Activated CD4-positive, alpha-beta T cell treated with anti-CD3 and anti-CD28 coated beads, Interleukin-2, Interleukin-4, amounts not matched to agents 100 ng/mL and 50 ng/mL, durations not matched to agents 16 hours and 8 hours (primary cell): ENCODE measurements around the gene MAP4K4.

Experiments
- DNase-seq: peaks from one replicate; pipeline ENCODE4 v3.0.0-alpha.2; 2020; ENCODE audit warnings: low spot score

The MAP4K4 gene

DNA sequence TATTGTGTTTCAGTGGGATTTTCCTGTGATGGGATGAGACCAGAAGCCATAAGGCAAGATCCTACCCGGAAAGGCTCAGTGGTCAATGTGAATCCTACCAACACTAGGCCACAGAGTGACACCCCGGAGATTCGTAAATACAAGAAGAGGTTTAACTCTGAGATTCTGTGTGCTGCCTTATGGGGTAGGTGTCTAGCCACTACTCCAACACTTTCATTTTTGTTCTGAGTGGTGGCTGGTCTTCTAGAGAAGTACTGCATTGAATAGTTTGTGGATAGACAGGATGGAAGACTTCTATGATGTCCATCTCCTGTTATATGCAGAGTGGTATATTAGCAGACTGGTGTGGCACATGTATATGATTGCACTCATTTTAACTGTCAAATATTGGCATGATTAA, 176.6 kb downstream of the MAP4K4 start:
- DNase-seq: peak; percentile 62

DNA sequence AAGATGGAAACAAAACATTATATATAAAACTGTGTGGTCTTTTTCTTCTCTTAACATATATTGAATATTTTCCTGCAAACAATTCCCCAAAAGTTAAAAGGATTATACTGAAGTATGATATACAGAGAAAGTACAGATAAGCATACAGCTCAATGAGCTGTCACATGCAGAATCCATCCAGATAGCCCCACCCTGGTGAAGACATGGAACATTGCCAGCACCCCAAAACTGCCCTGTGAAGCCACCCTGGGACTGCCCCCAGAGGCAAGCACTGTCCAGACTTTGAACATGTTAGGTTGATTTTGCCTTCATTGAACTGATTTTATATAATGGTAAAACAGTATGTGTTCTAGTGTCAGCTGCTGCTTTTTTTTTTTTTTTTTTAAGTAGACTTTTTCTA, 182.0 kb downstream of the MAP4K4 start:
- no peak for DNase-seq

DNA sequence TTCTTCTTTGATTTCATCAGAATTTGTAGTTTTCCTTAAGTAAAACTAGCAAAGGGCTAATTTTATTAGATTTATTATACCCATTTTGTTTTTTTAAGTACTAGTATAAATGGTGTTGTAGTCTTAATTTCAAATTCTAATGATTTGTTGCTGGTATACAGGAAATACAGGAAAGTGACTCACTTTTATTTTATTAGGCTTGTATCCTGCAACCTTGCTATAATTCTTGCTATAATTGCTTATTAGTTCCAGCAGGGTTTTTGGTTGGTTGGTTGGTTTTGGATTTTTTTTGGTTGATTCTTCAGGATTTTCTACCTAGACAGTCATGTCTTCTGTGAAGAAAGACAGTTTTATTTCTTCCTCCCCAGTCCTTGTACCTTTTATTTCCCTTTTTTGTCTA, 183.6 kb downstream of the MAP4K4 start:
- DNase-seq: no peak

DNA sequence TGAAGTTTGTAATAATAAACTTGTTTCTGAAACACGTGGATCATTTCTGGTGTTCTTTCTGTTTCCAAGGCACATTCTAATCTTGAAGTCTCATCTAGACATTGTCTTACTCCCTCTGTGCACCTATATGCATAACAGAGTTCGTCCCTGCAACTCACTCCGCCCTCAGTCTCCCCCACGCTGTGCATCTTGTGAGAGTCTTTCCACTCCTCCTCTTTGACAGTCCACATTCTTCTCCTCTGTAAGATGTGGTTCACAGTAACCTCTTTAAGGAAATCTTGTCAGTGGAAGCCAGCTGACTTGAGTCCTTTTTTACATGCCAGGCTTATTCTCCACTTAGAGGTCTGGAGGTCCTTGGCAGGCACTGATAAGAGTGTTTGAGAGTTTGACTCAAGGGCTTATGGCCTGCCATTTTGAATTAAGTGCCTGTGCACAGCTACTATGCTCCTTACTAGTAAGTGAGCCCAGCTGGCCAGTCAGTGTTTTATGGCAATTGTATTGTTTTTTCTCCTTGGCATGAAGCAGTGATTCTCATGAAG, 185.3 kb downstream of the MAP4K4 start:
- no peak for DNase-seq

DNA sequence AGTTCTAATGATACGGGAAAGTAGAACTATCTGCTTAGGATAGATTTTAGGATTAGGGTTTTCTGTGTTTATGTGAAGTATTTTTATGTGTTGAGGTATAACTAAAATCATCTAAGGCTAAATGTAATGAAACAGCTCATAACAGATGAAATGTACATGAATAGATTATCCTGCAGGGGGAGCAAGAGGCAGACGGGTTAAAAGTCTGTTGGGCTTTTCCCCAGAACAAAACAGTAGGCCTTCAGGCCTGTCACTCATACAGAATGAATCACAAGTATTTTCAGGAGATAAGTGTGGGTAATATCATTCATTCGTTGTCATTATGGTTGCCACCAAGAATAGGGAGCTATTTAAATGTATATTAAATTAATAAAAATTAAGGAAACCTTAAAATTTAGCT, 186.4 kb downstream of the MAP4K4 start:
- DNase-seq: peak; percentile 69

DNA sequence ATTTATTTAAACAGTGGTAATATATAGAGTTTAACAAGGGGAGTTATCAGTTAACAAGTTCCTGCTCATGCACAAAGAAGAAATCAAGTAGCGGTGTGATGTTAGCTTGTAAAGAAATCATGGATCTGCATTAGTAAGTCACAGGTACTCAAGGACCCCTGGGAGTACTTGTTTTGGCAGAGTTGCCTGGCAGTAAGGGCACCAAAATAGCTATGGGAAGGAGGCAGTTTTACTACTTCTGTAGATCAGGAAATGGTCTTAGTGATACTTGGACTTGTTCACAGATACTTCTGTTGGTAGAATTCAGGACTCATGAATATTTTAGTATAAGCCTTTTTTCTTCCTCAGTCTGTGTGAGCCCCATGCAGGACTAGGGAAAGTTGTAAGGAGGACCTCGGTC, 186.9 kb downstream of the MAP4K4 start:
- no peak for DNase-seq

DNA sequence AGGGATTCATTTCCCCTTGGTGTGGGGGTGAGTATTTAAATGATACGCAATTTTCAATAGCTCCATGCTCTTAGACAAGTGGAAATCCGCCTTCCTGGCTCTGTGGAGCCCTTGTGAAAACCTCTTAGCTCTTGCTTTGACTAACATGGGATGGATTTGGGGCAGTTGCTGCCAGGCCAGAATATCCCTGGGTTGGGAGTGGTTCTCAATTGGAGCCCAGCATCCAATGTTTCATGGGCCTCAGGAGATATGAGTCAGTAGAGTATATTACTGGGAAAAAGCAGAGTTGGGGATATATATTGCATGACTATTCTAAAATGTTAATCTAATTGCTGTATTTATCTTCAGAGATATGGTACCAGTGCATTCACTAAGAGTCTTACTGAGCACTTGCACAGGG, 189.8 kb downstream of the MAP4K4 start:
- DNase-seq: no peak

DNA sequence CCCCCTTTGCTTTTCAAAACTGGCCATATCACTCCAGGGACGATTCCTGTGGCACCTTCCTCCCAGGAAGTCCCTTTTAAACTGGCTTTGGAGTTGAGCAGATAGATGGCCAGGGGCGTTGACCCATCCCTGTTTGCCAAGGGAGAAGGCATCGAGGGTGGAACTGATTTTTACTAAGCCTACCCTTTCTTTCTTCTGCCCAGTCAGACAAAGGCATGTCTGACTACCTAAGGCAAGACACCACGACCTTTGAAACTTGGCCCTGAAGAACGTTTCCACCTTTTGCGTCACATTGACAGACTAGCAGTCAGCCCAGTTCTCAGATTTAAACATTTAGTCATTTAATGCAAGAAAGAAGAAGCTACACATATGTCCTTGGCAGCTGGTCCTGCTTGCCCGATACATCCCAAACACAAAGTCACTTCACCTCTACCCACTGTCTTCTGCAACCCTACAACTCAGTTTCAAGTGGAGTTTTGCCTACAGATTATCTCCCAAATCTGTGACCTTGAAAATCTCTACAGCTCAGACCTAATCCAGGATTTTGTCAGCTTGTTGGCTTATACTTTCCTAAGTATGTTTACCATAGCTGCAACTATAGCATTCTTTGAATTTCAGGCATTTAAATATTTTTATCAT, 192.1 kb downstream of the MAP4K4 start:
- DNase-seq: no peak

DNA sequence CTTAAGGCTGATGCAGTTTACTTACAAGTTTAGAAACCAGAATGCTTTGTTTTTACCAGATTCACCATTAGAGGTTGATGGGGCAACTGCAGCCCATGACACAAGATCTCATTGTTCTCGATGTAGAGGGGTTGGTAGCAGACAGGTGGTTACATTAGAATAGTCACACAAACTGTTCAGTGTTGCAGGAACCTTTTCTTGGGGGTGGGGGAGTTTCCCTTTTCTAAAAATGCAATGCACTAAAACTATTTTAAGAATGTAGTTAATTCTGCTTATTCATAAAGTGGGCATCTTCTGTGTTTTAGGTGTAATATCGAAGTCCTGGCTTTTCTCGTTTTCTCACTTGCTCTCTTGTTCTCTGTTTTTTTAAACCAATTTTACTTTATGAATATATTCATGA, 194.9 kb downstream of the MAP4K4 start:
- no peak for DNase-seq

DNA sequence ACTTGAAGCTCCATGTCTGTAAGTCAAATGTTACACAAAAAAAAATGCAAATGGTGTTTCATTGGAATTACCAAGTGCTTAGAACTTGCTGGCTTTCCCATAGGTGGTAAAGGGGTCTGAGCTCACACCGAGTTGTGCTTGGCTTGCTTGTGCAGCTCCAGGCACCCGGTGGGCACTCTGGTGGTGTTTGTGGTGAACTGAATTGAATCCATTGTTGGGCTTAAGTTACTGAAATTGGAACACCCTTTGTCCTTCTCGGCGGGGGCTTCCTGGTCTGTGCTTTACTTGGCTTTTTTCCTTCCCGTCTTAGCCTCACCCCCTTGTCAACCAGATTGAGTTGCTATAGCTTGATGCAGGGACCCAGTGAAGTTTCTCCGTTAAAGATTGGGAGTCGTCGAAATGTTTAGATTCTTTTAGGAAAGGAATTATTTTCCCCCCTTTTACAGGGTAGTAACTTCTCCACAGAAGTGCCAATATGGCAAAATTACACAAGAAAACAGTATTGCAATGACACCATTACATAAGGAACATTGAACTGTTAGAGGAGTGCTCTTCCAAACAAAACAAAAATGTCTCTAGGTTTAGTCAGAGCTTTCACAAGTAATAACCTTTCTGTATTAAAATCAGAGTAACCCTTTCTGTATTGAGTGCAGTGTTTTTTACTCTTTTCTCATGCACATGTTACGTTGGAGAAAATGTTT, 196.3 kb downstream of the MAP4K4 start:
- DNase-seq: no peak

DNA sequence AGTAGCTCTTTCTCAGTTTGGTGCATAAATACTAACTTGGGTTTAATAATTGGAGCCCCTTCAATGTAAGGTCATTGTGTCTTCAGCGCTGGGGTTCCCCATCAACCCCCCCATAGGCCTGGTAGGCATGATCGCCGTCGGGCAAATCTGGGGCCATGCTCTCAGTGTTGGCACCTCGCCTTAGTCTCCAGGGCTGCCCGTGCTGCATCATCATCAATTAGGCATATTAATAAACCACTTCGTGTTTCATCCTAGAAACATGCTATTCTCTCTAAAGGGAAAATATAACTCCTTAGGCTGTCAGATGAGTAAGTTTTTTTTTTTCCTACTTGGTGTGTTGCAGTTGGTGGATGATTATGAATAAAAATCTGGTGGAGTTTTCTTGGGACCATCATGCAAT, 197.5 kb downstream of the MAP4K4 start:
- no peak for DNase-seq

DNA sequence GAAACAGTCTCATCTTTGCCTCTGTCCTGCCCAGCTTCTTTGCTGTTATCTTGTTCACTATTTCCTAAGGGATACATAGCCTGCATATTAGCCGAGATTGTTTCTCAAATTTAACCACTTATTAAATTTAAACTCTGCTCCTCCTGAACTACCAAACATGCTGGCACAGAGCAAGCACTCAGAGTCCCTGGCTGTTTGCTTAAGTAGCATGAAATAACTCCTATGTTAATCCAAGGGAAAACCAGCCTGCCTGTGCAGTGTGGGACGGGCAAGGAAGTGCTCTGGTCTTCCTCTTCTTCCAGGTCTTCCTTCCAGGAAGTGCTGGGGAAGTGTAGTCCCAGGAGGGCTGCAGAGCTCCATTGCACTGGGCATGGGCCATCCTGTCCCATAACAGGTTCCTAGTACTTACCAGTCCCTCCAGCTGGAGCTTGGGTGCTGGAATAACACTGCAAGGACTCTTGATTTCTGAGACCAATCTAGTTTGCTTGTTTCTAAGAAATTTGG, 198.4 kb downstream of the MAP4K4 start:
- DNase-seq: no peak

DNA sequence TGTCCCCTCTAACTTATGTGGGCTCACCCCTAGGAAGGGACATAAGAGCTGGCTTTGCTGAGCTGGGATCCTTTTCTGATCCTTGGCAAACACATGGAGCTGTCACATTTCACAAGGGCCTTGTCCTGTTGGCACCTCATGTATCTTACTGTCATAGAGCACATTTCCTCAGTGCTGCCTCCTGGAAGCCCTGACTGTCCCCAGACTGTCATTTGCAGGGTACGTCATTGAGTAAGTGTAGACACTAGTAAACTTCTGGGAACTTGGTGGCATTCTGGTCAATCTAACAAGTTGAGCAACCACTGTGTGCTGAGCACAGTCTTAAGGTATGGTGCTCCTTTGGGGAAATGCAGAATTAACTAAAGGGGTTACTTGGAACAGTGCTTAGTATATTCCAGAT, 199.8 kb downstream of the MAP4K4 start:
- DNase-seq: no peak

DNA sequence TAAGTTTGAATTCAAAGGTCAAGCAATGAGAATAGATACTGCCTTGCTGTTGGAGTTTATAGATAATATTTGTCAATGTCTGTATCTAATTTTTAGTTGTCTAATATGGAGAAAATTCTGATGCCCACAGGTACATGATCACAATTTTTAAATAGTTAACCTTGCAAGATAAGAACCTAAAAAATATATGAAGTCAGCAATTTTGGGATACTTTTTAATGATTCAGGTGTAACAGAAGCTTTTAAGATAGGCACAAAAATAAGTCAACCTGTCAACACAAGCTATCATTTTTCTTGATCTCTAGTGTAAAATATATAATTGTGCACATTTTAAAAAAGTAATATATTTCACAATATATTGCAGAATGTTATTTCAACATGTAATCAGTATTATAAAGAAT, 201.8 kb downstream of the MAP4K4 start:
- DNase-seq: no peak

DNA sequence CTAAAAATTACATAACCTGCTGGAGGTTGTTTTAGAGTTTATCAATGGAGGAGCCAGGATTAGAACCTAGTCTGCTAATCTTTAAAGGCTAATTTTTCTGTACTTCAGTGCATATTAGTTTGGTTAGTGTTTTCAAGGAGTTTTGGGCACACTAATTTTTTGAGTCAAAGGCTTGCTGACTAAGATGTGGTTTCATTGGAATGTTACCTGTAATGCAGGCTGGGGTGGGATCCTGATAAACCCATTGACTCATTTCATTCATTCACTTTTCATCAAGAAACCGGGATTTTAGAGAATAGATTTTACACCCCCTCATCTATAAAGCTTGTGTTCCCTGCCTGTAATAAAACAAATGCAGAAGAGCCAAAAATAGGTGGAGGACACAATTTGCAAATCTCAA, 202.4 kb downstream of the MAP4K4 start:
- no peak for DNase-seq

DNA sequence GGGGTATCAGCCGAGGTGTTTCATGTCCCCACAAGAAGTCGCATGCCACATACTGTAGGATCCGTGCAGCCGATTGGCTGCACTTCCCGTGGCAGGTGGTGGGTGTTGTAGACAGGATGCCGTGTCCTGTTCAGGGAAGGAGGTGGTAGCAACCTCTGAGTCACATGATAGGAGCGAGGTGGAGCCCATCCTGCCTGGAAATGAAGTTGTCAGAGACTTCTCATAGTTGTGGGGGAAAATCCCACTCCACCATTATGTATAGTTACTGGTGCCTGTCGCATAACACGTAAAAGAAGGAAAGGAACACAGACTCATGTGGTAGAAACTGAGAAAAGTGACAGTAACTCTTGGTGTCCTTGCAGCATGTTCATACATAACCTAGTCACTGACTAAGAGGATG, 202.9 kb downstream of the MAP4K4 start:
- DNase-seq: peak; percentile 70

DNA sequence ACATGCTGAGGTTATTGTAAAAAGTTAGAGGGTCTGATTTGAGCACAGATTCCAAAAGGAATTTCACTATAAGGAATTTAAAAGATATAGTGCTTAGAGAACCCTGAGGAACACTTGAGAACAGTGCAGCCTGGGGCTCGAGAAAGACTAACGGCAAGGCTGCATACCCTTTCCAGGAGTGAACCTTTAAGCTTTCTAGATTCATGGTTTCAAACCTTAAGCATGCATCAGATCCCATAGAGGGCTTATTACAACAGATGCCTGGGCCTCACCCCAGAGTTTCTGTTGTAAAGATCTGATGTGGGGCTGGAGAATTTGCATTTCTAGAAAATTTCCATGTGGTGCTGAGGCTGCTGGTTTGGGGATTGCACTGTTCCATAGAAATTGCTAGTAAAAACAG, 203.7 kb downstream of the MAP4K4 start:
- no peak for DNase-seq

DNA sequence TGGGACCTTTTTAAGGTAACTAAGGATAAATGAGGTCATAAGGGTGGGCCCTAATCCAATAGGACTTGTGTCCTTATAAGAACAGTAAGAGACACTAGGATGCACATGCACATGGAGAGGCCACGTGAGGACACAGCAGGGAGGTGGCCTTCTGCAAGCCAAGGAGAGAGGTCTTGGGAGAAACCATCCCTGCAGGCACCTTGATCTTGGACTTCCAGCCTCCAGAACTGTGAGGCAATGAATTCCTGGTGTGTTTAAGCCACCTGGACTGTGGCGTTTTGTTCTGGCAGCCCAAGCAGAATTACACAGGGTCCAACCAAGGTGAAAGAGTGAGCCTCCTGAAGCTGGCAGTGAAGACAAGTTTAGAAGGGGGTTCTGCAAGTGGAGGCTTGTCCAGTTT, 204.7 kb downstream of the MAP4K4 start:
- no peak for DNase-seq

DNA sequence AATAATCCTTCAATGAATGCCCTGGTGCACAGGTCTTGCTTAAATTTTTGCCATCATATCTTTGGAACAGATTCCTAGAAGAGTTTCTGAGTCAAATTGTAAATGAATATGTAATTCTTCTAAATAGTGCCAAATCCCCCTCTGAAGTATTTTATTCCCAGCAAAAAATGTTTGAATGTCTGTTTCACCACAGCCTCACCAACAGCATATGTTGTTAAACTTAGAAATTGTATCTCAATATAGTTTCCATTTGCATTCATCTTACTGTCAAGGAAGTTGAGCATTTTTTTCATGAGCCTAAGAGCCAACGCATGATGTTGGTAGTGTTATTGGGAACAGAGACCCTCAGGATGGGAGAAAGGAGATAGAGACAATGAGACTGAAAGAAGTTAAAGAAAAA, 207.4 kb downstream of the MAP4K4 start:
- no peak for DNase-seq

DNA sequence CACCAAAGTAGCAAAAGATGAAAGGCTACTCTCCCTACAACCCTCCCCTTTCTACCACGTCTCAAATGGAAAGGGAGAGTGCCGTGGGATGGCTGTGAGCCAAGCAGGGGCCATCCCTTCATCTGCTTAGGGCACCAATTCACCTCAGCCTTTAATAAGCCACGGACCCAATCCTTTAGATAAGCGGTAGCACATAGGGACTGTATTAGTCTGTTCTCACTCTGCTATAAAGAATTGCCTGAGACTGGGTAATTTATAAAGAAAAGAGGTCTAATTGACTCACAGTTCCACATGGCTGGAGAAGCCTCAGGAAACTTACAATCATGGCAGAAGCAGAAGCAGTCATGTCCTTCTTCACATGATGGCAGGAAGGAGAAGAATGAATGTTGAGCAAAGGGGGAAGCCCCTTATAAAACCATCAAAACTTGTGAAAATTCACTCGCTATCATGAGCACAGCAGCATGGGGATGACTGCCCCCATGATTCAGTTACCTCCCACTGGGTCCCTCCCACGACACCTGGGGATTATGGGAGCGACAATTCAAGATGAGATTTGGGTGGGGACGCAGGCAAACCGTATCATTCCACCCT, 208.3 kb downstream of the MAP4K4 start:
- no peak for DNase-seq

DNA sequence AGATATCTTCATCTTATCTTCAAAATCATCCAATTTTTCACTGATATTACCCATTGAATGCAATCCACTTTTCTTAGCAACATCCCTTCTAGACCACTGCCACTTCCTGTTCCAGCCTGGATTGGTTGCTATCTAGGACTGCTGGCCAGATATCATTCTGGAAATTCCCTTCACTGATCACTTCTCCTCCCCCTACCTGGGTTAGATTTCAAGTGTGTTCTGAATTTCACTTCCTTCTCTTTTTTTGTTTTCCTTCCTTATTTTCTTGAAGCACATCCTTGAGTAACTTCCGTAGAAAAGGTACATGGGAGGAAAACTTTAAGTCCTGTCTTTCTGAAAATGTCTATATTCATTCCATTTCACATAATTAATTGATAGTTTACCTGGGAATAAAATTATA, 212.3 kb downstream of the MAP4K4 start:
- no peak for DNase-seq

DNA sequence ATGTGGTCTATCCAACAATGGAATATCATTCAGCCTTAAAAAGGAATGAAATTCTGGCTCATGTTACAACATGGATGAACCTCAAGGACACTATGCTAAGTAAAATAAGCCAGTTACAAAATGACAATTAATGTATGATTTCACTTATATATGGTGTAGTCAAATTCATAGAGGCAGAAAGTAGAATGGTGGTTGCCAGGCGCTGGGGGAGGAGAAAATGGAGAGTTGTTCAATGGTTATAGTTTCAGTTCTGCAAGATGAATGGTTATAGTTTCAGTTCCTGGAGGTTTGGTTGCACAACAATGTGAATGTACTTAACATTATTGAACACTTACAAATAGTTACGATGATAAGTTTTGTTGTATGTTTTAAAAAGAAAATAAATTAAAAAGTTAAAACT, 215.0 kb downstream of the MAP4K4 start:
- peak; percentile 38 for DNase-seq

DNA sequence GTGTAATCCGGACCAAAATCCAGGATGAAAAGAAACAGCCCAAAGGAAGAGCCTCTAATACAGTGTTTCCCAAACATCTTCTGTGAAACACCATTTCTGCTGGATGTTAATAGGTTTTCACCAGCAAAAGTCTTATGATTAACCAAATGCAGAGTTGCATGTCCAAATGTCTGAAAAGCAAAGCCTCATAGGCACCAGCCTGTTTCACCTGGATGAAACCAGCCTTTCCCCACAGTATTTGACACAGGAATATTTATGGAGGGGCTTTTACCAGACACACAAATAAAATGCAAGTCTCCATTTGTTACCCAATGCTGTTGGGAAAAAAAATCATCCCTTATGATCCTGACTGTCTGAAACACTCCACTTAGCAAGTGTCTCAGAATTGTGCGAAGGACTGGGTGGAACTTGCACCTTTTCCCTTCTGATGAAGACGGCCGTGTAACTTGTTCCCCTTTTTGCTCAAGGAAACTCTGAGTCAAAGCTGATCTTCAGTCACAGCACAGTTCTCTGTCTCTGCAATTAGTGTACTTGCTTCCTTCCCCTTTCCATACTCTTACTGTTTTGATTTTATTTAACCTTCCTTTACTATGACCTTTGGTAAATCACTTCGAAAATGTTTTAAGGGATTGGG, 223.9 kb downstream of the MAP4K4 start:
- no peak for DNase-seq
